Measurements from ENCODE around the gene IFT81. TPM values are rescaled to one million over a fixed set of nuclear protein-coding genes. Genes with fewer than 3 reads are reported as not detected.

IFT81 gene
- polyA plus RNA-seq, 3 donors, result 0.39 to 0.97 (median 0.47) TPM

GRCh38 chr12:110251381-110251780, 127.2 kb downstream of the IFT81 start:
- Histone ChIP-seq H2AFZ (ENCODE audit: insufficient read depth, low read depth, low read length, poor library complexity, severe bottlenecking) (no peak overlapping the region), H3K36me3 (replicated peaks in 1 of 2; ENCODE audit: control insufficient read depth in 1 of 2, insufficient read depth in 2 of 2, low read length in 2 of 2) (no peaks in the 10 kb centered on the region), H3K4me1 (ENCODE audit: control insufficient read depth in 1 of 2, insufficient read depth in 2 of 2, low read length in 2 of 2) (peaks cover 50 to 55% of the 10 kb centered on the region in 2 donors), H3K9me3 (replicated peaks in 1 of 2; ENCODE audit: control insufficient read depth in 1 of 2, insufficient read depth in 1 of 2, low read length in 2 of 2) (no peaks in the 10 kb centered on the region), H3K9ac (ENCODE audit: insufficient read depth, low read length, poor library complexity, severe bottlenecking) (no peak overlapping the region), H3K79me2 (ENCODE audit: insufficient read depth, low read length) (no peaks in the 10 kb centered on the region), H4K20me1 (ENCODE audit: insufficient read depth, low read length) (no peaks in the 10 kb centered on the region), H3K4me2 (replicated peaks; ENCODE audit: extremely low read depth, low read length, poor library complexity, severe bottlenecking) (no peak overlapping the region), H3K27me3 (ENCODE audit: control insufficient read depth in 2 of 2, insufficient read depth in 2 of 2, low read length in 2 of 2) (no peaks in the 10 kb centered on the region), H3K27ac (ENCODE audit: low read depth in 1 of 2, low read length in 2 of 2) (no peak overlapping the region), H3K4me3 (replicated peaks in 1 of 3; ENCODE audit: low read depth in 2 of 3, low read length in 3 of 3) (no peak overlapping the region)
- intact Hi-C loops (cut with micrococcal nuclease), result no loop called here
- 88% methylated on average over 3 of the region's 7 CpGs for WGBS (ENCODE audit: insufficient coverage)
- Mint-ChIP-seq H3K4me1 (peaks cover 57% of the 10 kb centered on the region), H3K9me3 (no peaks in the 10 kb centered on the region), H3K27me3 (ENCODE audit: low read depth in 3 of 3) (peaks cover 2 to 3% (median 2%) of the 10 kb centered on the region in 3 donors), H3K36me3 (peaks cover 0 to 2% of the 10 kb centered on the region in 2 donors), H3K27ac (no peak overlapping the region), H3K4me3 (no peak overlapping the region)
- no peak for TF ChIP-seq CTCF (IDR thresholded peaks at IDR 0.05)
- DNase-seq, result no peak

GRCh38 chr12:110252716-110253115, 128.6 kb downstream of the IFT81 start:
- H4K20me1 ChIP-seq (ENCODE audit: insufficient read depth, low read length), result no peaks in the 10 kb centered on the region
- DNase-seq, result no peak
- peak overlapping the region; percentile 55 for H2AFZ ChIP-seq (ENCODE audit: insufficient read depth, low read depth, low read length, poor library complexity, severe bottlenecking)
- intact Hi-C loops (cut with micrococcal nuclease), result loop anchor here in 1 of 2 donors (1.0 kb wide), 1 partner anchor 29 kb away; the partner anchor contains the start of gene ATP2A2
- no peaks in the 10 kb centered on the region for H3K79me2 ChIP-seq (ENCODE audit: insufficient read depth, low read length)
- H3K27ac ChIP-seq (ENCODE audit: low read depth in 1 of 2, low read length in 2 of 2), result peak overlapping the region; percentile 49 to 70
- Mint-ChIP-seq H3K27ac (peak overlapping the region; percentile 84 to 95 (median 91)), H3K36me3 (peaks cover 0 to 2% of the 10 kb centered on the region in 2 donors), H3K27me3 (ENCODE audit: low read depth in 3 of 3) (peaks cover 2 to 3% (median 2%) of the 10 kb centered on the region in 3 donors), H3K9me3 (no peaks in the 10 kb centered on the region), H3K4me3 (no peak overlapping the region), H3K4me1 (peaks cover 70% of the 10 kb centered on the region)
- no peaks in the 10 kb centered on the region for H3K27me3 ChIP-seq (ENCODE audit: control insufficient read depth in 2 of 2, insufficient read depth in 2 of 2, low read length in 2 of 2)
- peaks cover 63 to 68% of the 10 kb centered on the region in 2 donors for H3K4me1 ChIP-seq (ENCODE audit: control insufficient read depth in 1 of 2, insufficient read depth in 2 of 2, low read length in 2 of 2)
- peak overlapping the region; percentile 34 for H3K9ac ChIP-seq (ENCODE audit: insufficient read depth, low read length, poor library complexity, severe bottlenecking)
- no peak for TF ChIP-seq CTCF (IDR thresholded peaks at IDR 0.05)
- H3K4me2 ChIP-seq (replicated peaks; ENCODE audit: extremely low read depth, low read length, poor library complexity, severe bottlenecking), result peak overlapping the region; percentile 63
- WGBS (ENCODE audit: insufficient coverage), result 96% methylated on average over 3 of the region's 9 CpGs
- peak overlapping the region in 1 of 3 experiments; percentile 54 for H3K4me3 ChIP-seq (replicated peaks in 1 of 3; ENCODE audit: low read depth in 2 of 3, low read length in 3 of 3)
- H3K36me3 ChIP-seq (replicated peaks in 1 of 2; ENCODE audit: control insufficient read depth in 1 of 2, insufficient read depth in 2 of 2, low read length in 2 of 2), result no peaks in the 10 kb centered on the region
- no peaks in the 10 kb centered on the region for H3K9me3 ChIP-seq (replicated peaks in 1 of 2; ENCODE audit: control insufficient read depth in 1 of 2, insufficient read depth in 1 of 2, low read length in 2 of 2)

Data from CD14-positive monocyte (primary cell).